ENCODE data around the gene CFAP46. TPM values are rescaled to one million over a fixed set of nuclear protein-coding genes. Genes with fewer than 3 reads are reported as not detected.
A peak's percentile ranks its signal among the peaks of the same experiment; 100 is the strongest.

The CFAP46 gene
- total RNA-seq, 1 donor from 2014 or later = 5.2 TPM

DNA sequence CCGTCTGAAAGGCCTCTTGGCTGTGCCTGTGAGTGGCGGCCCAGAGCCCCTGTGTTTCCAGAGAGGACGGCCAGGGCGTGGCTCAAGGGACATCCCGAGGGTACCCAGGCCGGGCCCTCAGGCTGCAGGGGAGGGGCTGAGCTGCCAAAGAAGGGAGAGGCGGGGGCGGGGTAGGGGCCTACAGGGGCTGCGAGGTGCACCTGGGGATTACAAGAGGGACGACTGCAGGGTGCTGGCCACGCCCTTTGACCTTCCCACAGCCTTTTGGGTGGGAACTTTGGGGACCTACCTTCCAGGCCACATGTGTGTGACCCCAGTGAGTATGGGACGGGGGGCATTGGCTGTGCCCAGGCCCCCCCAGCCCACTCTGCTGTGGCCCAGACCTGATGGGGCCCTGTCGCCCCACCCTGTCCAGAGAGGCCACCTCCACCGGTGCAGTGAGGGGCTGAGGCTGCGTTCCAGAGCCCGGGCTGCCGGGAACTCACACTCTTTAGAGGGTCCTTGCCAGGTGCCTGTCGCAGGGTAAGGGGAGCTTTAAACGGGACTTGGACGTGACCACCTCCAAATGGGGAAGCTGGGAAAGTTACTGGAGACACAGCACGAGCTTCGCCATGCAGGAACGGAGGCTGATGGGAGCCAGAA lies 137.5 kb downstream of the CFAP46 start:
- Mint-ChIP-seq H3K27ac (ENCODE audit: unreplicated experiment) (no peak overlapping the region), H3K9me3 (ENCODE audit: unreplicated experiment) (peaks cover 2% of the 10 kb centered on the region), H3K36me3 (ENCODE audit: unreplicated experiment) (no peaks in the 10 kb centered on the region), H3K27me3 (ENCODE audit: unreplicated experiment) (peaks cover 3% of the 10 kb centered on the region), H3K4me3 (ENCODE audit: unreplicated experiment) (no peak overlapping the region), H3K4me1 (ENCODE audit: low read depth, unreplicated experiment) (peaks cover 4% of the 10 kb centered on the region)
- TF ChIP-seq, protein P1, sequence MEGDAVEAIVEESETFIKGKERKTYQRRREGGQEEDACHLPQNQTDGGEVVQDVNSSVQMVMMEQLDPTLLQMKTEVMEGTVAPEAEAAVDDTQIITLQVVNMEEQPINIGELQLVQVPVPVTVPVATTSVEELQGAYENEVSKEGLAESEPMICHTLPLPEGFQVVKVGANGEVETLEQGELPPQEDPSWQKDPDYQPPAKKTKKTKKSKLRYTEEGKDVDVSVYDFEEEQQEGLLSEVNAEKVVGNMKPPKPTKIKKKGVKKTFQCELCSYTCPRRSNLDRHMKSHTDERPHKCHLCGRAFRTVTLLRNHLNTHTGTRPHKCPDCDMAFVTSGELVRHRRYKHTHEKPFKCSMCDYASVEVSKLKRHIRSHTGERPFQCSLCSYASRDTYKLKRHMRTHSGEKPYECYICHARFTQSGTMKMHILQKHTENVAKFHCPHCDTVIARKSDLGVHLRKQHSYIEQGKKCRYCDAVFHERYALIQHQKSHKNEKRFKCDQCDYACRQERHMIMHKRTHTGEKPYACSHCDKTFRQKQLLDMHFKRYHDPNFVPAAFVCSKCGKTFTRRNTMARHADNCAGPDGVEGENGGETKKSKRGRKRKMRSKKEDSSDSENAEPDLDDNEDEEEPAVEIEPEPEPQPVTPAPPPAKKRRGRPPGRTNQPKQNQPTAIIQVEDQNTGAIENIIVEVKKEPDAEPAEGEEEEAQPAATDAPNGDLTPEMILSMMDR (IDR thresholded peaks at IDR 0.05; ENCODE audit: partially characterized antibody, unreplicated experiment) = no peak
- peak; percentile 28 for DNase-seq

DNA sequence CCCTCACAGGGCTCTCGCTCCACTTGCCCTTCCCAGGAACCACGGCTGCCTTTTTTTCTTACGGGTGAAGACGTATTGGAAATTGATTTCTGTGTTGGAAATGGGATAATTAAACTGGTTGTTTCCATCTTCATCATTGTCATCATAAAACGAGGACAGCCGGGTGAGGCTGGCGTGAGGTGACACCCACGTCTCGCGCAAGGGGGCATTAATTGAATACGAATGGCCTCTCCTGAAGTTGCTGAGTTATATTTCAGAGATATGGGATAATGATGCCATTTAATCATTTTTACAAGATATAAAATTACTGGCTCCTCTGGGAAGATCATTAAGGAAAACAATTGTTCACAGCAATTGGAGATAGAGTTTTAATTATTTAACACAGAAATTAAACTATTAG lies 138.1 kb downstream of the CFAP46 start:
- TF ChIP-seq, protein P1 (IDR thresholded peaks at IDR 0.05; ENCODE audit: partially characterized antibody, unreplicated experiment) = no peak
- no peak overlapping the region for H3K4me3 Mint-ChIP-seq (ENCODE audit: unreplicated experiment)
- DNase-seq = no peak

DNA sequence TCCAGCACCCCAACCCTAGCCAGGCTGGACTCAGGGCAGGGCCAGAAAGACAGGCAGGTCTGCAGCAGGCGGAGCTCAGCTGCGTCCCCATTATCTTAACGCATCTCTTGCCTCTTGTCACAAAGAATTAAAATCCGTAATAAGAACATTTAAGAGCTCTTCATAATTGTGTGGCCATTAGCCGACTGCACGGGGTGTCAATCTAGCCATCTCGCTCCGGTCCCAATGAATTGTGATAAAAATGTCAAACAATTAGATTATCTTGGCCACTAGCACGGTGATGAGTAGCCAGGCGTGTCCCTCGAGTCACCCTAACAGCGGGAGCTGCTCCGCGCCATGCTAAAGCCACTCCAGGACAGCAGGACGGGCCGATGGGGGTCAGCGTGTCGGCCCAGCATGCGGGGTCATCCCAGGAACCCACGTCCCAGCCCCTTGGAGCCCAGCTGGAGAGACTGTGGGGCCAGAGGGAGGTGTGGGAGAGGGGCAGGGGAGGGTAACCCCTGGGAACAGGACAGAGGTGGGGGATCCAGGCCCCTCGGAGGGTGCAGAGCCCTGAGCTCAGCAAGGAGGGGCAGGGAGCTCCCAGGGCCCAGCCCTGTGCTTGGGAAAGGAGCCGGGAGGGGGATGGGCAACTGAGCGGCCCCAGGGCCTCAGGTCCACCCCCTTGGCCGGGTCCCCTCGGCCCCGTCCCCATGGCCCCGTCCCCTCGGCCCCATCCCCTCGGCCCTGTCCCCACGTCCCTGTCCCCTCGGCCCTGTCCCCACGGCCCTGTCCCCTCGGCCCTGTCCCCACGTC lies 138.8 kb downstream of the CFAP46 start:
- no peak overlapping the region for H3K27ac Mint-ChIP-seq (ENCODE audit: unreplicated experiment)

More for the DNA sequence above, 138.1 kb downstream of the CFAP46 start:
- Mint-ChIP-seq H3K36me3 (ENCODE audit: unreplicated experiment) (no peaks in the 10 kb centered on the region), H3K27ac (ENCODE audit: unreplicated experiment) (no peak overlapping the region), H3K27me3 (ENCODE audit: unreplicated experiment) (peaks cover 3% of the 10 kb centered on the region), H3K4me1 (ENCODE audit: low read depth, unreplicated experiment) (peaks cover 4% of the 10 kb centered on the region), H3K9me3 (ENCODE audit: unreplicated experiment) (peaks cover 2% of the 10 kb centered on the region)

DNA sequence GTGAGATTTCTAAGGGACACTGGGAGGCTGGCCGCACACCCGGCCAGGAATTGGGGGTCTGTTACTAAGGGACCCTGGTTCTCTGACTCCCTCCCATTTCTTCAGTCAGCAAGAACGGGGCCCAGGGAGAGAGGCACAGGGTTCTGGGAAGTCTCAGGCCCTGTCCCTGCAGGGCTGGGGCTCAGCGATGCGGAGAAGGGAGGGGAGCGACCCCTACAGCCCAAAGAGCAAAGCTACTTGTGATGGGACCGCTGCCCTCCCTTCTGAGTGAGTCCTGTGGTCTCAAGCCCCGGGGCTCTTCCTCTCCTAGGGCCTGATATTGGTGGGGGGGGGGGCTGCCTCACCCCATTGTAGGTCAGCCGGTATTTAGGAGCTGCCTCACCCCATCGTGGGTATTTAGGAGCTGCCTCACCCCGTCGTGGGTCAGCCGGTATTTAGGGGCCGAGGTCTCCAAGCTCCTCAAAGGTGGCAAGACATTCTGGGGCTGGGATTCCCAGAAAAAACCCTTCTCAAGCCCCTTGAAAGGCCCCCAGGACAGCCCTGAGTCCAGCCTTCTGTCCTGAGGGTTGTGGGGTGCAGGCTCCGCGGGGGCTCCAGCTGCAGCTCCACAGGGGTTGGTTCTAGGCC lies 139.6 kb downstream of the CFAP46 start:
- peaks cover 3% of the 10 kb centered on the region for H3K9me3 Mint-ChIP-seq (ENCODE audit: unreplicated experiment)

More for the DNA sequence above, 138.8 kb downstream of the CFAP46 start:
- Mint-ChIP-seq H3K27me3 (ENCODE audit: unreplicated experiment) (peaks cover 3% of the 10 kb centered on the region), H3K9me3 (ENCODE audit: unreplicated experiment) (peaks cover 2% of the 10 kb centered on the region), H3K4me1 (ENCODE audit: low read depth, unreplicated experiment) (peaks cover 4% of the 10 kb centered on the region), H3K36me3 (ENCODE audit: unreplicated experiment) (no peaks in the 10 kb centered on the region), H3K4me3 (ENCODE audit: unreplicated experiment) (no peak overlapping the region)
- TF ChIP-seq, protein P1 (IDR thresholded peaks at IDR 0.05; ENCODE audit: partially characterized antibody, unreplicated experiment) = no peak
- peak; percentile 21 for DNase-seq

More for the DNA sequence above, 139.6 kb downstream of the CFAP46 start:
- no peaks in the 10 kb centered on the region for H3K36me3 Mint-ChIP-seq (ENCODE audit: unreplicated experiment)
- H3K27ac Mint-ChIP-seq (ENCODE audit: unreplicated experiment) = no peak overlapping the region
- H3K4me3 Mint-ChIP-seq (ENCODE audit: unreplicated experiment) = no peak overlapping the region
- DNase-seq = no peak
- TF ChIP-seq, protein P1 (IDR thresholded peaks at IDR 0.05; ENCODE audit: partially characterized antibody, unreplicated experiment) = no peak
- peaks cover 5% of the 10 kb centered on the region for H3K27me3 Mint-ChIP-seq (ENCODE audit: unreplicated experiment)
- peaks cover 4% of the 10 kb centered on the region for H3K4me1 Mint-ChIP-seq (ENCODE audit: low read depth, unreplicated experiment)

Measured in glutamatergic neuron (in vitro differentiated cells).